ENCODE measurements around the gene KLF13.

KLF13 gene

DNA sequence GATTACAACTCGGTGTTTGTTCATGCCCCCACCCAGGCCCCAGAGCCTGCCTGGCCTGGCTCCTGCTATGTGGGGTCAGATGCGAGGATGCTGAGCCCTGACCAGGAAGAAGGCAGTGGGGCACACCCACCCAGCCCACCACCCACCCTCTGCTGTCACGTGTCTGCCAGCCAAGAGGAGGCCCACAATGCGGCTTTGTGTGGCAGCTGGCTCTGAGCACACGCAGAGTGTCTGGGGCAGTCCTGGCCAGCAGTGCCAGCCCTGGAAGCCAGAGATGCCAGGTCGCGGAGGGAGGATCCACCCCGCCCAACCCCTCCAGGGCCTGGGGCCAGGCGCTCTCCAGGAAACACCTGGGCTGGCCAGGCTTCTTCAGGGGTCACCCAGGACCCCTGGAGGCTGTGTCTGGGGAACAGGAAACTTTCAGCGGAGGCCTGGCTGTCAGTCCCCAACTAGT lies 26.4 kb upstream of the KLF13 start:
- no peak for DNase-seq (ENCODE audit: low spot score)

DNA sequence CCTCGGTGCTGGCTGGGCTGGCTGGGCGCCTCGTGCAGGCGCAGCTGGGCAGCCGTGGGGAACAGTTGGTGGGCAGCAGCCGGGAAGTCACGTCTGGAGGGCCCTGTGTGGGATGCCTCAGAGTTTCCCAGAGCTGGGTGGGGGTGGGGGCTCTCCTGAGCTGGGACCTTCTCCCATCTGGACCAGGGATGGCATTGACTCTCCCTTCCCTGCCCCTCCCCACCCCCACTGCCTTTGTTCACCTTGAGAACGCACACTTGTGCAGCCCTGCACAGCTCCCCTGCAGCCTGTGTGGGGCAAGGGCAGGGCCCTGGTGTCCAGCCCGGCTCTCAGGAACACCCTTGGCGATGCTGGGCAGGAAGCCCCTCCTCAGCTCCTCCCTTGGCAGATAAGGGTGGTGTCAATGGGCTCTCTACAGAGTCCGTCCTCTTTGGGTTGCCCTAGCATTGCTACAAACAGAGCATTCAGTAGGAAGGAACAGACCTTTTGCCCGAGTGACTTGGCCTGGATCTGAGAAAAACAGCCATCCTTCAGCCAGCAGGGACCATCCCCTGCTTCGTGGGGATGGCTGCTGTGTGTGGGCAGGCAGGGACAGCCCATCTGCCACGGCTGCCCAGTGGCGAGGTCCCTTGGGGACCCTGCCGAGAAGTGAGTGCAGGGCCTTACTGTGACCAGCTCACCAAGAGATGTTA lies 25.5 kb upstream of the KLF13 start:
- DNase-seq (ENCODE audit: low spot score): no peak

DNA sequence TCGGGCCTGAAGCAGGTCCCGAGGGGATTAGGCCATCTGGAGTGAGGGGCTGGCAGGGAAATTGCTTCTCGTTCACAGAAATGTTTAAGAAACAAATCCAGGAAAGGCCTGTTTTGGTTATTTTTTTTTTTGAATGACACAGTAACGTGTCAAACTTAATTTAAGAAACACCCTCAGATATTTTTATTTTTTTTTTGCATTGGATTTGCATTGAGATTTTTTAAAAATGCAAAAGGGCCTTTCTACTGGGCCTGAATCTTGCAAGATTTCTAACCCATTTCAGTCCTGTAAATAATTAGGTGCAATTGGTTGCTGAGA lies 25.0 kb upstream of the KLF13 start:
- DNase-seq (ENCODE audit: low spot score): no peak

DNA sequence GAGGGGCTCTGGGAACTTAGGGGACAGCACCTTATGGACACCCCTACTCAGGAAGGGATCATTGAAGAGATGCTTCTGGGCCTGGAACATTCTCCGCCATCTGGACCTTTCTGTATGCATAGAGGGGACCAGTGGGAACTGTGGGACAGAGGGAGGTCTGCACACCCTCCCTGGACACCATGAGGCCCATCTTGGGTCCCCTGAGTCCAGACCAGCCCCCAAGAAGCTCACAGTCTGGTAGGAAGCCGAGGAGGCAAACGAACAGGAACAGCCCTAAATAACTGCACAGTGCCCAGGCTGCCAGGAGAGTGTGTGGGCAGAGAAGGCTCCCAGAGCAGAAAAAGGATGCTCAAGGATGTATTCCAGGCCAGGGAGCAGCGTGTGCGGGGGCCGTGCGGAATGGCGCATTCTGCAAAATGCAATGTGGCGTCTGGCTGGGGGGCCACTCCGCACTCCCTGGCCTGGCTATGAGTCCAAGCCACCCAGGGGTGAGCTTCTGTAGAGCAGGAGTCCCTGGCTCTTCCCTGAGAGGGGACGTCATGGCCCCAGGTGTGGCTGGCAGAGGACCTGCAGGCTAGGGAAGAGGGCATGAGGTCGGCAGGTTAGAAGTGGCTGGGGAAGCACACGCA lies 24.5 kb upstream of the KLF13 start:
- DNase-seq (ENCODE audit: low spot score): no peak

DNA sequence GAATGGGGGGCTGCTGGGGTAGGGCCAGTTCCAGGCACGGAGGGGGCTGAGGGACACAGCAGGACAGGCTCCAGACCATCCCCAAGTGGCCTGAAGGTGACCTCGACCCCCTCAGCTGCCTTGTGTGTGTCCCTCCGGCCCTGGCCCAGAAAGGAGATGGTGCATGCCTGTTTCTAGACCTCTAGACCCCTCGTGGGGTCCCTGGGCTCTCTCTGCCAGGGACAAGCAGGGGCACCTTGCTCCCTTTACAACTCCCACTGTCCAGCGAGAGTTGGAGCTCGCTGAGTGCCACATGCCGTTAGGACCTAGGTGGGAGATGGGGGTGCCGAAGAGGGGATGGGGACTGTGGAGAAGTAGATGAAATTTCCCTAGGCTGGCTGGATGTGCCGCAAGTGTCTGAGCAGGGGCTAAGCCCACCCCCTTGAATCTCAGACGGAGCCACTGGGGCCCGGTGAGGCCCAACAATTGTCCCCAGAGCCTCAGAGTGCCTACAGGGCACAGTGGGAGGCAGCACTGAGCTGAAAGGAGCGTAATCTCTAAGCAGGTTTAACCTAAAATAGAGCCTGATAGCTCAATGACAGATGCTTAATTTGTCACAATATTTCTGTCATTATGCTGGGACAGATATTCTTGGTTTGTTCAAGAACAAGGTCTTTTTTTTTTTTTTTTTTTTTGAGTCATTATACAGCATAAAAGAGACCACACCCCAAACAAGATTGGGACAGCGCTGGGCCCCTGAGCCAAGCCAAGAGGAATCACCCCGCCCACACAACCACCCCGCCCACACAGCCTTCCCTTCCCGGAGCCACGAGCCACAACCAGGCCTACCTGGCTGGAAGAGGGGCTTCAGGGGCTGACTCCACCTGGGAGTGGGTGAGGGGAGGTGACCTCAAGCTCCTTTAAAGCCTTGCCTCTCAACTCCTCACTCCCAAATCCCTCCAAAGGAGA lies 23.6 kb upstream of the KLF13 start:
- peak; percentile 43 for DNase-seq (ENCODE audit: low spot score)

DNA sequence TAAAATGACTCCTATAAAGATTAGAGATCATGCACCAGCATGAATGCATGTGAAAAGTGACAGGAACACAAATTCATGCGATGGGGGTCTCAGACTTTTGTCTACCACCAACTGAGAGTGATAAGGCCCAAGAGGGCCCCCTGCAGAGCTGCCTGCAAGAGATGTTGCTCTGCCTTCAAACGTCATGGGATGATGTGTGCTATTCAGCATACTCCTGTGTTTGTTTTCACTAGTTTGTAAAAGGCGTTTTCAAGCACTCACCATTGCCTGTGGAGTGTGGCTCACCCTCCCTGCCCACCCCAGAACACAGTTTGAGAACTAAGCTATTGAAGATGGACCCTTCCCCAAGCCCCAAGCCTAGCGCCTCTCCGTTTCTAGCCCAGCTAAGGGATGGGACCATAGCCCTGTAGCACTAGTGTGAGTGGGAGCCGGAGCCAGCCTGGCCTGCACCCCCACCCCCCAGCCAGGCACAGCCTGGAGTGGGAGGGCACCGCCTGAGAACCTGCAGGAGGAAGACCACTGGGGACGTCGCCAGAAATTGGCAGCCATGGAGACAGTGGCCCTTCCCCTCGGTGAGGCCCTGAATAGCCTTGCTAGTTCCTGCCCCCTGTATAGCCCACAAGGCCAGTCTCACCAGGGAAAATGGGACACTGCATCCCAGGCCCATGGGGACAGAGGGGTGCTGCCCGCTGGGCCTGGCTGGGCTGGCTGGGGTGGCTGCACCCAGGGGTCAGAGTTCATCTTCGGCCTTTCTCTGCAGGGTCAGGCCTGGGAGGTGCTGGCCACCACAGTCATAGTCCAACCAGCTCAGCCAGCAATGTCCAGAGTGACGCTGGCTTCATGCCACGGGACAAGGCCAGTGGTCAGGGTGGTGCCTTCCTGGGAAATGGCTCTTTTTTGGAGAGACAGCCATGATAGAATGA lies 22.6 kb upstream of the KLF13 start:
- DNase-seq (ENCODE audit: low spot score): no peak

DNA sequence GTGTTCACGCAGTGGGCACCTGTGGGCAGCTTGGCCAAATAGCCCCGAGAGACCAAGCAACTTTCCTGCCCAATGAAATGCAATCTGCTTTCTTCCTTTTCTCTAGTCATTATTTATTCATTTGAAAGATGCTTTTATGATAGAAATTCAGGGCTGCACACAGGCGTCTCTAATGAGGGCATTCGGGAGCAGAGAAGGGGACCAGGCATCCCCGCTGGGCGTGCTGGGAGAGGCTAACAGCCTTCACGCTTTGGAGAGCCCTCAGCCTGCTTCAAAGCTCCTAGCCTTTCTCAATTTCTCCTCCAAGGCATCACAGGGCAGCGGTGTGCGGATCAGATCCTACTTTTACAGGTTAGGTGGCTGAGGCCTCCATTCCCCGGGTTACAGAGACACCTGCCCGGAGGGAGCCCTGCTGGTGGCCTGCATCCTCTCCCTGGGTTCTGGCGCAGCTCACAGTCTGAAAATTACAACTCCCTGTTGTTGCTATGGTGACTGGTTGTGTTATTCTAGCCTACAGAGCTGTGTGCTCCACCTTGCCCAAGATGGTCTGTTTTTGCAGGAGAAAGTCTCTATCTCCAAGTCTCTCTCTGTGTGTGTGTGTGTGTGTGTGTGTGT lies 21.8 kb upstream of the KLF13 start:
- no peak for DNase-seq (ENCODE audit: low spot score)

DNA sequence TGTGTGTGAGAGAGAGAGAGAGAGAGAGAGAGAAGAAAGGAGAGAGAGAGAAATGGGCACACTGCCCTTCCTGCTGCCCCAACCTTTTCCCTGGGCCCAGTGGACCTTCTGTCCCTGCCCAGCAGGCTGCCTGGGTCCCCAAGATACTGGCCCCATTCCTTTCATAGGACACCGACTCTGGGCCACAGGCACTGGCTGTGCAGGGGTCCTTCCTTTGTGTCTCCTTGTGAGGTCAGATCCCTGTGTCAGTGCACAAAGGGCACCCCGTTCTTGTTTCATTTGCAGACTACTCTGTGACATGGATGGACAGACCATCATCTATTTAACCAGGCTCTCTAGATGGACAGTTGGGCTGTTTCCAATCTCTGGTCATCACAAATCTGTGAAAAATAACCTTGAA lies 21.3 kb upstream of the KLF13 start:
- DNase-seq (ENCODE audit: low spot score): no peak

DNA sequence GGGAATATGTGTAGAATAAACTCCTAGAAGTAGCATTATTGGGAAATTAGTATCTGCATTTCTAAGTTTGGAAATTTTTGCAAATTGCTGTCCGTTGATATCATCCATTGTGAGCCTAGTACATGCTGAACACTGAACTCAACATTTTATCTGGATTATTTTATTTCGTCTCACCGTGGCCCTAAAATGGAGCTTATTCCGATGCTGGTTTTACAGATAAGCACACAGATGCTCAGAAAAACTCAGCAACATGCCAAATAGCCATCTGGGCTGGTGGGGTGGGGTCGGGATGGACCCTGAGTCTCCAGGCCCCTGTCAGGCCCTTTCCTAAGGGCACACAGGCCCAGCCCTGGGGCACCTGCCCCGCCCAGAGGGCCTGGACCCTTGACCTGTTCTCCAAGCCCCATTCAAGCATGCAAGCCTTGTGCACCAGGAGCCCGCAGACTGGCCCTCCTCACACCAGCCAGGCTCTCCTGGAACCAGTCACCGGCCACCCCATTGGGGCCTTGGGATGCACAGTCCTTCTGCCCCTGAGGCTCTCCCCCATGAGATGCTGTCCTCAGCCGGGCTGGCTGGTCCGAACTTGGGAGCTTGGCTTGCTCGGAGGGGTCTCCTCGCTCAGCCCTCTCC lies 20.7 kb upstream of the KLF13 start:
- no peak for DNase-seq (ENCODE audit: low spot score)

DNA sequence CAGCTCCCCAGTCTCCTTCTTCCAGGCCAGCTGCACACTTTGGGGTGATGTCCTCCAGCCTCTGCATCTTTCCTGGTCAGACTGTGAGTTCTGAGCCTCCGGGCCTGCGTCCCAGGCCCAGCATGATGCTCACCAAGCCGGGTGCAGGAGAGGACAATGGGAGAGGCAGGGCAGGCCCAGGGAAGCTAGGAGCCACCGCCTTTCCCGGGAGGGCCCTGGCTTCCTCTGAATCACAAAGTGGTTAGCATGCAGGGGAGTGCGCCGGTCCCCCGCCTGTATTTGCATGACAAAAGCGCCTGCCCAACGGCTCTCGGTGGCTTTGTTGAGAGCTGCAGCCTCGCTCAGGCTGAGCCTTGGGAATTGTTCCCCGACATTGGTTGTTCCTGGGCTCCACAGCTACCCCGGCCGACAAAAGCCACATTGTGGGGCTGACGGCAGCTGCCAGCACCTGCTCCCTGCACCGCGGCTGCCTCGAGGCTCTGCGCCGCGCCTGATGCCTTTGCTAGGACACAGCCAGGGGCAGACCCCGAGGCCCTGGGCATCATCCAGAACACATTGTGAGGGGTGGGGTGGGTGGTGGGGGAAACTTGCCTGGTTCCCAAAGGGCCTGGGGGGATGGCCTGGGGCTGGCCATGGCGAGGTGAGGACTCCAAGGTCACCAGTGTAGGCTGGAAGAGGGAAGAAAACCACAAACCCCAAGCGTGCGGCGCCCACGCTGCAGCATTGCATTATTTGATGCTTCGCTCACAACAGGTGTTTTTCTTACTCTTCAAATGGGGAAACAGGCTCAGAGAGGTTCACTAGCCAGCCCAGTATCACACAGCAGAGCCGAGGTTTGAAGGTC lies 20.0 kb upstream of the KLF13 start:
- DNase-seq (ENCODE audit: low spot score): no peak

DNA sequence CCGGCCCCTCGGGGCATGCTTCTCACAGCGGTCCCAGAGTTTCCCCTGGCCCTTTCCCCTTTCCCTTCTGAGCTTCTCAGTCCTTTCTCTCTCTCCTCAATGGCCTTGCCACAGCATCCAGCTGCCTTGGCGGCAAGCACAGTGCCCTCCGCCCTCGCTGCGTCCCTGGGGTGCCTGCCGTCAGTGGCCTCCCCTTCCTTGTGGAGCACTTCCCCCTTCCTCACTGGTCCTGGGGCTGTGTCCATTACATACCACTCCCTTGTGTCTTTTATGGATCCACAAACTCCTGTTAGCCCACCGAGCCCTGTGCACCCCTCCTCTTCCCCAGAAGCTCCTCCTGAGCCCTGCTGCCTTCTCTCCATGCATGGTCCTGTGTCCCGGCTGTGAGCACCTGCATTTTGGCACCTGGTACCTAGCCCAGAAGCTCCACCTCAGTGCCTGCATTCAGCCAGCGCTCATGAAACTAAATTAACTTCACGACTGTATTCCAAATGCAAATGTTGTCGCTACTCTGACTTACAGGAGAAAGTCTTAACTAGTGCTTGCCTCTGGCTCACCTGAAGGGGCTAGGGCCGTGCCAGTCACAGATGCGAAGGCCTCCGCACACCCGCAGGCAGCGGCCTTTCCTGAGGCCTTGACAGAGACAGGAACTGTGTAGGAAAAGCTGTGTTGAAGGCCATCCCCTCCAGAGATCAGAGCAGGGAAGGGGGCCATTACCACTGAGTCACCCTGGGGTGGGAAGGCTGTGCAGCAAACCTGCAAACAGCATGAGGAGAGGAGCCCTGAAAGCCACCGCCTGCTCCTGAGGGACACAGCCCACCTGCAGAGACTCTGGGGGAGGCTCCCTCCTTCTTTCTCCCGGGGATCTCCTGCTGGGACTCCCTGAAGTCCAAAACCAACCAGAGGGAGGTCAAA lies 19.1 kb upstream of the KLF13 start:
- DNase-seq (ENCODE audit: low spot score): no peak

DNA sequence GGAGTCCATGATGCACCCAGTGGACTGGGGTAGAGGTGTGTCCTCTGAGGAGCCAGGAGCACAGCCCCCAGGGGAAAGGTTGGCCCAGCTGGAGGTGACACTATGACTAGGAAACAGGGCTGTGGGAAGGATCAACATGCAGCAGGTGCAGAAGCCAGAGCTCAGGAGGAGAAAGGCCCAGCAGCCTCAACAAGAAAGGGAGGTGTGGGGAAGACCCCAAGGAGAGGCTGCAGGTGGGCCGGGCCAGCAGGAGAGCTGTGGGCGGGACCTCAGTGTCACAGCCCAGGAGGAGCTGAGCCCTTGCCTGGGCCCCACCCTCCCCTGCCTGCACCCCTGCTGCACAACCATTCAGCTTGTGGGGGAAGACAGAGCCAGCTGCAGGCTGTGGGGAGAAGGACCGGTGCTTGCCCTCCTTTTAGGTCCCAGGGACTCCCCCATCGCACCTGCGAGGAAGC lies 18.4 kb upstream of the KLF13 start:
- no peak for DNase-seq (ENCODE audit: low spot score)

DNA sequence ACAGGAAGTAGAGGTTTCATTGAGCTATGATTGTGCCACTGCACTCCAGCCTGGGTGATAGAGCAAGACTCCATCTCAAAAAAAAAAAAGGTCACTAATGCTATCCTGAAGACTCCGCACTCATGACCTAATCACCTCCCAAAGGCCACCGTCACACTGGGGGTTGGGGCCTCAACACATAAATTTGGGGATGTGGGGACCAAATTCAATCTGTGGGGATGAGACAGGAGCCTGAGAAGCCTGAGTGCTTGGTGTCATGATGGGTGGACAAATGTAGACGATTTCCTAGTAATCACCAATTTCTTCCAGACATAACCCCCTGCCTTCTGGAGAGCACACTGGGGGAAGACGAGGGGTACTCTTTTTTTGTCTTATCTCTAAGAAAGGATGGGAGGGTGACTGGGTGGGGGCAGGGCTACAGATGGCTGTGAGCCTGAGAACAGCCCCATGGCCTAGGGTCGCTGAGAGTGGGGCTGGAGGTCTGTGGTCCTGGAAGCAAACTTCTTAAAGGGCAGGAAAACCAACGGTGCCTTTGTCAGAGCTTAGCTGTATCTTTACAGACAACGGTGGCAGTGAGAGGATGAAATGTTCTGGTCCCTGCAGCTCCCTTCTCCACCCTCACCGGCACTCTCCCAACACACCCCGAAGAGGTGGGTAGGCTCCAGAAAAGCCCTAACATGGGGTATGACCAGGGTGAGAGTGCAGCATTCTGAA lies 16.6 kb upstream of the KLF13 start:
- no peak for DNase-seq (ENCODE audit: low spot score)

DNA sequence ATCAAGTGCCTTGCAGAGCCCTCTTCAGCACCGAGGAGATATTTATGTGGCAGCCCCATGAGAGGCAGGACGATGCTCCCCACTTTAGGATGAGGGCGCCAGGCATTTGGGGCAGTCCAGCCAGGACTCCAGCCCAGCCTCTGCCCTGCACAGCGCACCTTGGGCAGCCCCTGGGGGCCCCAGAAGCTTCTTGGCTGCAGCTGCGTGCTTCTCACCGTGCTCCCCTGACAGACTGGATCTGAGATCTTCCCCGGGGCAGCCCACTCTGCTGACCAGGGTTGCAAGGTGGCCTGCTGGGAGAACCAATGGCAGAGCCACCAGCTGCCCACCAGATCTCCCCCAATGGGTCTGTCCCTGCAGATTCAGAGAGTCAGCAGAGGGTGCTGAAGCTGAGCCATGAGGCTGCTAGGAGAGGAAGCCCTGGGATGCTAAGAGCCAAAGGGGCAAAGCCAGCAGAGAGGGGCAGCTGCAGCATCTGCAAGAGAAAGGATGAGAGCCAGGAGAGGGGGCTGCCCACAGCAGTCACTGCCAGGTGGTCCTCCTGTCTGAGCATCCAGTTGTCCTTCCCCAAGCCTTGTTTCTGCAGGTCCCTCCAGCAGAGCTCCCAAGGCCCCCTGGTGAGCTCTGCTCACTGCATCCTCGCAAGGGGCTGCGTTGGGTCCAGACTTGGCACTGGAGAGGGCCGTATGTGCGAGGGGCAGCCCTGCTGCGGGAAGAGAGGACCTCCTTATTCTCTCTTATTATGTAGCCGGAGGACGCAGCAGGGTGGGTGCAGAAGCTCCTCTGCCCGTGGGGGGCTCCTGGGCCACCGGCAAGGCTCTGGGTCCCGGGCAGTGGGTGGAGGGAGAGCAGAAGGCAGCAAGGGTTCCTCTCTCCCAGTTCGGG lies 14.7 kb upstream of the KLF13 start:
- no peak for DNase-seq (ENCODE audit: low spot score)

DNA sequence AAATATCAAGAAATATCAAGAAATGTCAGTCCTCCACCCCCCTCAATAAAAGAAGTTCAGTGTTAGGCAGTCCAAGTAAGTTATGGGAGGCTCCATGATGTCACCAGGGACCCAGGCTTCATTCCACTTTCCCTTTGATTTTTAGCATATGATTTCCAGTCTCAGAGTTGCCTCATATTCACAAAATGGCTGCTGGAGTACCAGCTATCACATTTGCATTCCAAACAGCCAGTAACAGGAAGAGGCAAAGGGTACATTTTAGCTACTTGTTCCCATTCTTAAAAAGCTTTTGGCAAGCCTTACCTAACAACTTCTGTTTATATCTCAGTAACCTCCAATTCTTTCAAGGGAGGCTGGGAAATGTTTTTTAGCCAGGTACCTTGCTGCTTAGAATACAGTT lies 13.4 kb upstream of the KLF13 start:
- no peak for DNase-seq (ENCODE audit: low spot score)

DNA sequence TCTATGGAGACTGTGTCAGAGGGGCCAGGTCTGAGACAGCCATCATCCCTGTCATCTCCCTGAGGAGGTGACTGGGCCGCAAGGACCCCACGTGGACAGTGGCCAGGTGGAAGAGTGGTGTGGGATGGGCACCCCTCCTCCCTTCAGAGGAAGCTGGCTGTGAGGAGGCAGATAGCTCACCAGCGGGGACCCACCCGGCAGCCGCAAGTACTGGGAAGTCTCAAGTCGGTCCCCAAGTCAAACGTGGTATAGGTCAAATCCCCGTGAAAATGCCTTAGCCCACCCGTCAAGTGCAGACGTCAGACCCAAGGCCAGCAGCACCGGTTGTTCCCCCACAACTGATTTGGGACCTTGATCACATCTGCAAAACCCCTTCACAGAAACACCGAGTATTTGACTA lies 12.3 kb upstream of the KLF13 start:
- no peak for DNase-seq (ENCODE audit: low spot score)

DNA sequence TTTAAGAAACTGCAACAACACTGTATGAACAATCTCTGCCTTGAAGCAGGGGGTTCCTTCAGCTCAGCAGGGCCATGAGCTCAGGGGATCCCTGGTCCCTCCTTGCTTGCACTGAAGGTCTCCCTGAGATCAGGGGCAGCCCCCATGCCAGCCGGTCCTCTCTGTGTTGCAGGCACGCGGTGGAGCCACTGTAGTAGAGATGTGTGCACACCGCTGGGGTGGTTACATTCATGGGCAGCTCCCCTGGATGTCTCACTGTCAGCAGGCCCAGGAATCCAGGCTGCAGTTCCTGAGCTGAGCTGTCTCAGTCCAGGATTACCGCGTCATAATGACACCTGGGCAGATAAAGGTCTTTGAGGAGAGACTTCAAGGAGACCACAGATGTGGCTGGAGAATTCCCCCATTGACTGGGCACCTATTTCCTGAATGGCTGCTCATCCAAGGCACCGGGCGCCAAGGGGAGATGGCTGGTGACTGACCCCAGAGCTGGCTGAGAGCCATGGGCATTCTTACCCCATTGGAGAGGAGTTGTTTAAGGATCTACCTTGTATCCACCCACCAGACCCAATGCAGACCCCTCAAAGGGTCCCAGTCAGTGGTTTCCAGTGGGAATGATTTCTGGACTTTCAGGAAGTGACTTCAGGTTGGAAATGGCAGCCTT lies 10.4 kb upstream of the KLF13 start:
- DNase-seq (ENCODE audit: low spot score): no peak
